Activated CD8-positive, alpha-beta memory T cell treated with anti-CD3 and anti-CD28 coated beads for 36 hours (primary cell): ENCODE results near the gene UBR4. TPM values are rescaled to one million over a fixed set of nuclear protein-coding genes. Genes with fewer than 3 reads are reported as not detected.

Experiments
- CTCF ChIA-PET: fragments of 350-600 bp; sonication (Branson Sonifier 250); formaldehyde crosslinking; loops from one replicate; lab custom pipeline; 2021; ENCODE audit warnings: antibody characterized with exemption; lab: Charles Lee
- POLR2A ChIA-PET: fragments of 350-600 bp; sonication (Branson Sonifier 250); formaldehyde crosslinking; loops from one replicate; lab custom pipeline; 2021; ENCODE audit warnings: antibody characterized with exemption; lab: Charles Lee
- total RNA-seq, 2 experiments: library from RNA; stranded (reverse); gene quantifications; one replicate each; pipeline ENCODE4 v1.2.3, GENCODE V29; 2021

UBR4 gene
- total RNA-seq, 2 experiments from 2014 or later: 119 to 122 TPM

DNA sequence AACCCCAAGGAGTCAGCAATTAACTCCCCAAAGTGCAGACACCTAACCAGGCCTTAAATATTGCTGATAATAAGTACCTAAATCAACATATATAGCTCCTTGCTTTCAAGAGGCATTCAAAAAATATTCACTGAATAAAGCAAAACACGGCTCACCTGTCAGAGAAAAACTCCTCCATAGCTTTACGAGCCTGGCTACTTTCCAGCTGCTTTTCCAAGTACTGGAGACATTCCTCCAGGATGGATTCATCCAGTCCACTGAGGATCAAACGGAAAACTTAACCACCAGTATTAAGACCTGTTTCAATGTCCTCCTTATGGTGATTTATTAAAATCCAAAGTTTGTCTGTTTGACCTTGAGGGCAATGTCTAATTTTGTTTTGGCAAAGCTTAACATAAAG, 44.6 kb downstream of the UBR4 start:
- POLR2A ChIA-PET: no interaction called here
- CTCF ChIA-PET: no interaction called here

DNA sequence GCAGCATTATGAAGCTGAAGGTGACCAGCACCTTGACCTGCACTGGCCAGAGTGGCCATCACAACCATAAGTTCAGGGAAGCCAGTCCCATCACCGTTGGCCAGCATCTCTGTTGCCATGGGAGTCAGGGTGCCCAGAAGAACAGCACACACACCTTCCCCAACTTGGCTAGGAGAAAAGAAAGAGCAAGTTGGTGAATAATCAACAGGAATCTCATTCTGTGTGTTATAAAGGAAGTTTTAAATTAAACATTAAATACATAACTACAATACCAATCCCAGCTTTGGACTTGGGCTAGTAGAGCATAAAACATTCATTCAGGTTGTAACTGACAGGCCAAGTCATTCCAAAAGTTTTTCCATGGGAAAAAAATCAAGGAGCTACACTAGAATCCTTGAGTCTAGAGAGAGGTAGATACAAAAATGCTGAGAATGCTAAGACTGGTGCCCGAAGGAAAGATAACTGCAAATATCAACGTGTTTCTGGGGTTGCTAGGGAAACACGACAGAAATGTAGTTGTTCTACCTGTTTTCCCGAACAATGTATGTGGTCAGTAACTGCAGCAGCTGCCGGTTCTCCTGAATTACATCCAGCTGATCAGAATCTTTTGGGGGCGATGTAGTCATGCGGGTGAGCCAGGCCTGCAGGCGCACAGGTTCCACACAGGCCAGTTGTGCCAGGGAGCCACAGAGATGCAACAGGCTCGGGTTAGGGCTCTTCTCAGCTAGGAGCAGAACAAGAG, 45.6 kb downstream of the UBR4 start:
- ChIA-PET CTCF (no interaction called here), POLR2A (no interaction called here)

DNA sequence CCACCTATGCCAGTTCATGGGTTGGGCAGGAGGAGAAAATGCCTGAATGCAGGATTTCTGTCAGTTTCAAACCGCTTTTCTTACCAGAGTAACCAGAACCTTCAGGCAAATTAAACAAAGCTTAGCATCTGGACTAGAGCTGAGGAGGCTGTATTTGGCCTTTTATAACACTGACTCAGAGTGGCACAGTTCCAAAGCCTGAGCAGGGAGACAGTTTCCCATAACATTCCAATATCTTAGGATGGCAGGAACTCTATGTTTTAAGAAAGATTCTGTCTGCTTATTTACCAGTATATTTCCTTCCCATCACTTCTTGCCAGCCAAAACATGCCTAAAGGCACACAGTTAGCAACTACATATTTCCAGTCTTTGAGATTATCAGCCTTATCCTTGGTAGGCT, 46.8 kb downstream of the UBR4 start:
- CTCF ChIA-PET: interaction anchor here (0.8 to 1.5 kb wide), 2 partner anchors 17 to 78 kb away, joined by 3 read pairs; no protein-coding TSS in a partner anchor

GRCh38 chr1:19160831-19161230, 49.2 kb downstream of the UBR4 start:
- ChIA-PET POLR2A (no interaction called here), CTCF (interaction anchor here (0.7 to 1.5 kb wide), 2 partner anchors 58 to 297 kb away, joined by 3 read pairs; no protein-coding TSS in a partner anchor)

More for the DNA sequence above, 46.8 kb downstream of the UBR4 start:
- POLR2A ChIA-PET: no interaction called here

GRCh38 chr1:19157653-19158052, 52.4 kb downstream of the UBR4 start:
- ChIA-PET CTCF (interaction anchor here (1.1 to 1.2 kb wide), 2 partner anchors 84 to 244 kb away, joined by 3 read pairs; no protein-coding TSS in a partner anchor), POLR2A (no interaction called here)

DNA sequence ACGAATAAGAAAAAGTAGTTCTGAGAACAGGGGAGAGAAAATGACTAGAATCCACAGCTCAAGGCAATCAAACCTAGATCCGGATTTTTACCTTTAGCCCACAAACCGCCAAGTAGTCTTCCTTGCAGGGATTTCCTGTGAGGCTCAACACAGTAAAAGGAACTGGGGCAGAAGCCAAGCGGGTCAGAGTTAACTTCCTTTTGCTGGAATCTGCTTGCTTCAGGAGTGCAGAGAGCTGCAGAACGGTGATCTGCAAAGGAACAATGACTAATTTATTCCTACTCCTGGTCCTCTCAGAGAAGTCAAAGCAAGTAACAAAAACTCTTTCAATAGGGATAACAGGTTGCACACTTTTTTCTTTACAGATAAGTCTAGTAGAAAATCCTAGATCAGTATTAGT, 53.4 kb downstream of the UBR4 start:
- ChIA-PET POLR2A (interaction anchor here (0.5 kb wide), 1 partner anchor 12 kb away, joined by 3 read pairs; no protein-coding TSS in a partner anchor), CTCF (interaction anchor here (1.1 to 1.2 kb wide), 2 partner anchors 85 to 243 kb away, joined by 3 read pairs; no protein-coding TSS in a partner anchor)

DNA sequence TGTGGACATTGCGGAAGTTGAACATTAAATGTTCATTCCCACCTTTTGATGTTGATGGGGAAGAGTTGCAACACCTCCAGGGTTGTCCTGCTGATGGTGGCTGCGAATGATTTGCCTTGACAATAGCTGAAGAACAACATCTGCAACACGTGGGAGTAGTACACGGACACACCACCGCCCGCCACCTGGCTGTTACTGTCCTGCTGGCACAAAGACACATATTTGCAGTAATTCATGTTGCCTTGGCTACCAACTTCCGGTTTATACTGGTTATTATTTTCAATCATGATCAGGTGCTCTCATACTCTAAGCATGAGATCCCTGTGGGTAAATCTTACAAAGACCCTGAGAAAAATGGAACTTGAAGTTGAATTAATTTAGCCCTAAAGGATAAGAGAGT, 55.2 kb downstream of the UBR4 start:
- ChIA-PET POLR2A (no interaction called here), CTCF (no interaction called here)

GRCh38 chr1:19153169-19153568, 56.9 kb downstream of the UBR4 start:
- POLR2A ChIA-PET: no interaction called here

DNA sequence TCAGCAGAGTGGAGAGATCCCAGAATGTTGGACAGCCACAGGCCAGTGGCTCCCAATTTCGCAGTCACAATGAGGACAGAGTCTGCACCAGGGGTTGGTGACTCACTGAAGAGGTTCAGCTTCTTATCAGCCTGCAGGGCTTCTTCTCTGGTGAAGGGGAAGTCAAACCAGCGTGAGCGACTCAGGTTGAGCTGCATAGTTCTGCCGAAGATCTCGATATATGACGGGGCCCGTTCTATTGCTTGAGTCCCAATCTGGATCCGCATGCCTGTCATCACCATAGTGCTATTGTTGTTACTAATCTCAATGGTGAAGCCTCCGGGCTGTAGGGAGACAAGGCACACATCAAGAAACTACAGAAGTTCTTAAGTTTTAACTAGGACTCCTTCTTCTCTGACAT, 58.5 kb downstream of the UBR4 start:
- CTCF ChIA-PET: no interaction called here
- POLR2A ChIA-PET: no interaction called here

More at GRCh38 chr1:19153169-19153568, 56.9 kb downstream of the UBR4 start:
- CTCF ChIA-PET: no interaction called here

DNA sequence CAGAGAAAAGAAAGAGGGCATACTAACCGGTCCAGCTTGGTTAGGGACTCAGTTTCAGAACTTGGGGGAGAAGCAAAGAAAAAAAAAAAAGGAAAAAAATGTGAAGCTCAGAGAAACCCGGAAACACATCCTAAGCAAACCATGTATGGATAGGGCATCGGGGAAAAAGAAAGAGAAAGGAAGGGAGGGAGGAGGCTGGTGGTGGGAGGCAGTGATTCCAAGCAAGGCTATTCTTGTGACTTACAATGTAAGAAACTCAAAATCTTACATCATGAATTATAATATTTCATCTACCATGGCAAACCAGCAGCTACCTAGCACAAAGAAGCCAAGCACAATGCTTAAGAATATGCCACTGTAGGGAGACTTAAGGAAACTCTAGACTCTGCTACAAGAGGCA, 60.3 kb downstream of the UBR4 start:
- ChIA-PET CTCF (interaction anchor here (0.8 kb wide), 1 partner anchor 36 kb away, joined by 3 read pairs; no protein-coding TSS in a partner anchor), POLR2A (interaction anchor here (0.7 kb wide), 1 partner anchor 61 kb away, joined by 3 read pairs; no protein-coding TSS in a partner anchor)

- CTCF ChIA-PET: no interaction called here
- POLR2A ChIA-PET: no interaction called here
Measured at GRCh38 chr1:19140465-19140864, 69.6 kb downstream of the UBR4 start.

DNA sequence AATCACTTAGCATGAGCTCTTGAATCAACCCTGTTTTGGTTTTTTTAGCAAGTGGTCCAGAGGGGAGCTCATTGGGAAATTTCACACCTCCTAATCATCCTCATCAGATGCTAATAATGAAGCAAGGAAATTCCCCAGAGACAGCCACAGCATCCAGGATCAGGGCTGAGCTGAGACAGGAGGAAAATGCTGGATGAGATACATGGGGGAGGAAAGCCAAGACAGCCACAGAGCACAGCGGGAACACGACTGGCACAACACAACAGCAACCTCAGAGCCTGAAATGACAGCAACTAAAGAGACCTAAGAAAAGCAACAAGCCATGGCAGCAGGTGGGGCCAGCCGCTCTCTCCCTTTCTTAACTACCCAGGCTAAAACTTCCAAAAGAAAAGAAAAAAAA, 70.4 kb downstream of the UBR4 start:
- ChIA-PET CTCF (interaction anchor here (0.9 kb wide), 1 partner anchor 11 kb away, joined by 3 read pairs; no protein-coding TSS in a partner anchor), POLR2A (no interaction called here)

- POLR2A ChIA-PET: no interaction called here
Measured at GRCh38 chr1:19138958-19139581, 71.0 kb downstream of the UBR4 start.

DNA sequence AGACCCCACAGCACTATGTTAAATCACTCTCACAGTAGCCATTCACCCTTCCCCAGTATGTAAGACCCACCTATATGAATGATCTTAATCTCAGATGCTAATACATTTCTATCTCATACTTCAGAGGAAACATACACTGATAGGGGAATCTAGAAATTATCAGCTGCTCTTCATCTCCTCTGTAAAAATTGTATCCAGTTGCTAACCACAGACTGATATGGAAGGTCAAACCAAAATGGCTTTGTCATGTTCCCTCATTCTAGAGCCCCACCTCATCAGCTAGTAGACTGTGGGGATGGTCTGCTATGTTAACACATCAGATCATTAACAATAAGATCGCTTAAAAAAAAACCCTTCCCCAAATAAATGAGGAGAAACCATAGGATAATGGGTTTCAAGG, 71.7 kb downstream of the UBR4 start:
- POLR2A ChIA-PET: no interaction called here

More at GRCh38 chr1:19138958-19139581, 71.0 kb downstream of the UBR4 start:
- CTCF ChIA-PET: interaction anchor here (0.9 kb wide), 1 partner anchor 10 kb away, joined by 3 read pairs; no protein-coding TSS in a partner anchor

DNA sequence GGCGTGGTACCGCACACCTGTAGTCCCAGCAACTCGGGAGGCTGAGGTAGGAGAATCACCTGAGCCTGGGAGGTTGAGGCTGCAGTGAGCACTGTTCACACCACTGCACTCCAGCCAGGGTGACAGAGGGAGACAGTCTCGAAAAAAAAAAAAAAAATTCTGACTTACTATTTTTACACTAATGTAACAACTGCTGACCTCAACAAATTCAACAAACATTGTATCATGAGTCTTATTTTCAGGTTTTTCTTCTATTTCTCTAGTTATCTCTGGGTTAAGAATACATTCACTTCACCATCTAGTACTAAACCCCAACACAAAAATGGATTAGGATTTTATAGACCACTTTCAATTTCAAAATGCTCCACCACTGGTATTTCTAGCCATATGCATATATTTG, 72.9 kb downstream of the UBR4 start:
- CTCF ChIA-PET: interaction anchor here (0.7 kb wide), 1 partner anchor 65 kb away, joined by 3 read pairs; no protein-coding TSS in a partner anchor
- POLR2A ChIA-PET: no interaction called here

More for the DNA sequence above, 71.7 kb downstream of the UBR4 start:
- CTCF ChIA-PET: no interaction called here

GRCh38 chr1:19133360-19133759, 76.7 kb downstream of the UBR4 start:
- ChIA-PET CTCF (no interaction called here), POLR2A (no interaction called here)

DNA sequence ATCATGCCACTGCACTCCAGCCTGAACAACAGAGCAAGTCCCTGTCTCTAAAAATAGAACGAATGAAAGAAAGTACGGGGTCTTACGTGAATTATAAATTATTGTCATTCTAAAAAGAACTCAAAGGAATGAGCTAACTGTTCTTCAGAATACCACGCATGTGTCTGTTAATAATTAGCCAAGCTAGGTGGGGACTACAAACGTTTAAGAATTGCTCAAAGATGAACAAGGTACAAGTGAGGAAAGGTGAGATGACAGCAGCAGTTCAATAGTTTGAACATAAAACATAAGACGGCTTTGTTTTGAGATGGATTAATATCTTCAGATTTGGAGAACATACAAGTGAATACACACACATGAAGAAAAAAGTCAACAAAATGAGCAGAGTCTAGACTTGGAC, 79.6 kb downstream of the UBR4 start:
- ChIA-PET CTCF (interaction anchor here (1.1 kb wide), 1 partner anchor 119 kb away, joined by 3 read pairs; no protein-coding TSS in a partner anchor), POLR2A (no interaction called here)

- CTCF ChIA-PET: interaction anchor here (1.2 kb wide), 1 partner anchor 11 kb away, joined by 3 read pairs; no protein-coding TSS in a partner anchor
Measured at GRCh38 chr1:19128968-19129514, 81.0 kb downstream of the UBR4 start.

DNA sequence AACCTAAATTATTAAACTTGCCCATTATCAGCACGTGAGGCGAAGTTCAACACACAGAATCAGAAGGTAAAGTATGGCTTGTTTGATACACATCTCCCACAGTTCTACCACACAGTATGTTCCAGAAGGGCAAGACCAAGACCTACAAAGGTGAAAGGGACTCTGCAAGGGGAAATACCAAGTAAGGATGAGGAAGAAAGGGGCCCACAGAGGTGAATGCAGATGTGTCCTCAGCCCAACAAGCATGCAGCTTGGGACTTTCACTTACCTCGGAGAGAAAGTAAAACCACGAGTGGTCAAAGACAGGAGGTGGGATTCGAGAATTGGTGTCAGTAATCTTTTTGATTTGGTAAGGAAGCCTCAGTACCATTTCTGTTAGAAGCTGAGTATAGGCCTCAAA, 85.8 kb downstream of the UBR4 start:
- POLR2A ChIA-PET: no interaction called here
- CTCF ChIA-PET: no interaction called here

More at GRCh38 chr1:19128968-19129514, 81.0 kb downstream of the UBR4 start:
- POLR2A ChIA-PET: no interaction called here

DNA sequence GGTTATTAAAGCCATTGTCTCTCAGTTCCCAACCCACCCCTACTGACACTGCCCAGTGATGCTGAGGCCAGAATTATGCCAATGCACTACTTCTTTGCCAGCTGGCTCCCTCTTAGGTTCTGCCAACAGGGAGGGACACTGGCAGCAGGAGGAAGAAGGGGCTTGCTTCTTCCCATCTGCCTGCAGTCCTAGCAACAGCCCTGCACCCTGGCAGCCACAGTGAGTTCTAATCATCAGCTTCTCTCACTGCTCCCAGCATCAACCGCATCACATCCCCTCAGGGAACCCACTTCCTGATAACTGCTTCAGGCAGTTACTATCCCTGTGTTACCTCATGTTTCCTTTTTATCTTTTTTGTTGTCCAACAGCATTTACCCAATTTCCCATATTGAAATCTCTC, 86.2 kb downstream of the UBR4 start:
- POLR2A ChIA-PET: no interaction called here
- CTCF ChIA-PET: interaction anchor here (0.8 to 1.1 kb wide), 2 partner anchors 10 to 211 kb away, joined by 3 read pairs; no protein-coding TSS in a partner anchor
